GM12801 (cell line): ENCODE data around the gene CKAP4.

Experiments
- CTCF ChIP-seq: IDR thresholded peaks from one replicate; pipeline ENCODE4 v1.5.1; 2011; ENCODE audit warnings: control low read depth; ENCODE audit not compliant: insufficient read length; ENCODE audit errors: extremely low read depth

CKAP4 gene

GRCh38 chr12:106247674-106248311 lies at the start of gene CKAP4:
Gene CKAP4 (minus strand): TSS chr12:106248020. CDS start chr12:106247851, 169 bp downstream.
- no peak for TF ChIP-seq CTCF

GRCh38 chr12:106297075-106297474 lies 49.3 kb upstream of the CKAP4 start:
- no peak for TF ChIP-seq CTCF

- TF ChIP-seq CTCF = no peak
These were observed 48.5 kb upstream of the CKAP4 start for GRCh38 chr12:106296179-106296877.

GRCh38 chr12:106292339-106292738 lies 44.5 kb upstream of the CKAP4 start:
- no peak for TF ChIP-seq CTCF

GRCh38 chr12:106291342-106291741 lies 43.5 kb upstream of the CKAP4 start:
- no peak for TF ChIP-seq CTCF

- TF ChIP-seq CTCF = no peak
These were observed 42.8 kb upstream of the CKAP4 start for GRCh38 chr12:106290666-106291065.

- TF ChIP-seq CTCF = no peak
These were observed 41.4 kb upstream of the CKAP4 start for GRCh38 chr12:106289196-106289681.
